ENCODE measurements around the gene TMEM120B.

The TMEM120B gene

DNA sequence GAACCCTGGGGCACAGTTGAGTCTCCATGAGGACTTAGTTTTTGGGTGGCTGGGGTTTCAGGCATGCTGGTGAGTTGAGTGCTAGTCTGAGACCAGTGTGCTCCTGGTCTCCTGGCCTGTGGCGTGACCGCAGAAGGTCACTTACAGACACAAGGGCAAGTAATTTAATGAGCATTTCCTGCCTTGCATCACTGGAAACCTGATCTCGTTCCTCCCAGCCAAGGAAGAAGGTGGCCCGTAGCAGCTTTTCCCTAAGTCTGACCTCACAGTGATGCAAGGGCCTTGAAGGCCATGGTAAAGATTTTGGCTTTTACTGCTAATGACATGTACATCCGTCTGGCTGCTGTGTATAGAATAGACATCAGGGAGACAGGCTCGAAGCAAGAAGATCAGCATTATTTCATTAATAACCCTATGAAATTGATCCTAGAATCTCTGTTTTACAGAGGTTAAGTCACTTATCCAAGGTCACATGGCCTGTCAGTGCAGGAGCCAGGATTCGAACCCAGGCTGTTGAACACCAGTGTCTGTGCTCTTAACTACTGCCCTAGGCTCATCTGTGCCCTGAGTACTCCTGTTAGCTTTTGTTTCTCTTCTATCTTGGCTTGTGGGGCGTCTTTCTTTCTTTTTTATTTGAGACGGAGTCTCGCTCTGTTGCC, 4.6 kb downstream of the TMEM120B start (continued):
- TF ChIP-seq ZBTB21 (tag by site-specific recombination; IDR thresholded peaks at IDR 0.05), result peak; percentile 90
- peak; percentile 65 for TF ChIP-seq GLIS1 (tag by site-specific recombination; IDR thresholded peaks at IDR 0.05)
- 0 out of 2 replicates have a peak, but pooled peaks have one; percentile 46 for TF ChIP-seq GLI4 (tag by site-specific recombination; IDR thresholded peaks at IDR 0.05)
- TF ChIP-seq IKZF3 (tag by site-specific recombination; IDR thresholded peaks at IDR 0.05), result peak; percentile 74
- TF ChIP-seq ZNF558 (tag by site-specific recombination; IDR thresholded peaks at IDR 0.05), result 0 out of 2 replicates have a peak, but pooled peaks have one; percentile 49
- TF ChIP-seq PRDM1 (tag by site-specific recombination; IDR thresholded peaks at IDR 0.05), result peak; percentile 77
- peak; percentile 67 for TF ChIP-seq FEZF1 (tag by site-specific recombination; IDR thresholded peaks at IDR 0.05)
- TF ChIP-seq ZNF600 (tag by site-specific recombination; IDR thresholded peaks at IDR 0.05), result 0 out of 2 replicates have a peak, but pooled peaks have one; percentile 31
- TF ChIP-seq, protein P1, sequence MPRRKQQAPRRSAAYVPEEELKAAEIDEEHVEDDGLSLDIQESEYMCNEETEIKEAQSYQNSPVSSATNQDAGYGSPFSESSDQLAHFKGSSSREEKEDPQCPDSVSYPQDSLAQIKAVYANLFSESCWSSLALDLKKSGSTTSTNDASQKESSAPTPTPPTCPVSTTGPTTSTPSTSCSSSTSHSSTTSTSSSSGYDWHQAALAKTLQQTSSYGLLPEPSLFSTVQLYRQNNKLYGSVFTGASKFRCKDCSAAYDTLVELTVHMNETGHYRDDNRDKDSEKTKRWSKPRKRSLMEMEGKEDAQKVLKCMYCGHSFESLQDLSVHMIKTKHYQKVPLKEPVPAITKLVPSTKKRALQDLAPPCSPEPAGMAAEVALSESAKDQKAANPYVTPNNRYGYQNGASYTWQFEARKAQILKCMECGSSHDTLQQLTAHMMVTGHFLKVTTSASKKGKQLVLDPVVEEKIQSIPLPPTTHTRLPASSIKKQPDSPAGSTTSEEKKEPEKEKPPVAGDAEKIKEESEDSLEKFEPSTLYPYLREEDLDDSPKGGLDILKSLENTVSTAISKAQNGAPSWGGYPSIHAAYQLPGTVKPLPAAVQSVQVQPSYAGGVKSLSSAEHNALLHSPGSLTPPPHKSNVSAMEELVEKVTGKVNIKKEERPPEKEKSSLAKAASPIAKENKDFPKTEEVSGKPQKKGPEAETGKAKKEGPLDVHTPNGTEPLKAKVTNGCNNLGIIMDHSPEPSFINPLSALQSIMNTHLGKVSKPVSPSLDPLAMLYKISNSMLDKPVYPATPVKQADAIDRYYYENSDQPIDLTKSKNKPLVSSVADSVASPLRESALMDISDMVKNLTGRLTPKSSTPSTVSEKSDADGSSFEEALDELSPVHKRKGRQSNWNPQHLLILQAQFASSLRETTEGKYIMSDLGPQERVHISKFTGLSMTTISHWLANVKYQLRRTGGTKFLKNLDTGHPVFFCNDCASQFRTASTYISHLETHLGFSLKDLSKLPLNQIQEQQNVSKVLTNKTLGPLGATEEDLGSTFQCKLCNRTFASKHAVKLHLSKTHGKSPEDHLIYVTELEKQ (tag by site-specific recombination; IDR thresholded peaks at IDR 0.05; ENCODE audit: borderline replicate concordance), result peak; percentile 14; the same call in 1 of the 2 replicates
- TF ChIP-seq HIC1 (tag by site-specific recombination; IDR thresholded peaks at IDR 0.05), result peak; percentile 93
- TF ChIP-seq ZNF174 (tag by site-specific recombination; IDR thresholded peaks at IDR 0.05), result no peak
- TF ChIP-seq ZNF324 (tag by site-specific recombination; IDR thresholded peaks at IDR 0.05), result 0 out of 2 replicates have a peak, but pooled peaks have one; percentile 21
- no peak for TF ChIP-seq MEIS1 (CRISPR knock-in tag; IDR thresholded peaks at IDR 0.05; ENCODE audit: borderline replicate concordance)
- TF ChIP-seq ZXDB (tag by site-specific recombination; IDR thresholded peaks at IDR 0.05), result 0 out of 2 replicates have a peak, but pooled peaks have one; percentile 38

DNA sequence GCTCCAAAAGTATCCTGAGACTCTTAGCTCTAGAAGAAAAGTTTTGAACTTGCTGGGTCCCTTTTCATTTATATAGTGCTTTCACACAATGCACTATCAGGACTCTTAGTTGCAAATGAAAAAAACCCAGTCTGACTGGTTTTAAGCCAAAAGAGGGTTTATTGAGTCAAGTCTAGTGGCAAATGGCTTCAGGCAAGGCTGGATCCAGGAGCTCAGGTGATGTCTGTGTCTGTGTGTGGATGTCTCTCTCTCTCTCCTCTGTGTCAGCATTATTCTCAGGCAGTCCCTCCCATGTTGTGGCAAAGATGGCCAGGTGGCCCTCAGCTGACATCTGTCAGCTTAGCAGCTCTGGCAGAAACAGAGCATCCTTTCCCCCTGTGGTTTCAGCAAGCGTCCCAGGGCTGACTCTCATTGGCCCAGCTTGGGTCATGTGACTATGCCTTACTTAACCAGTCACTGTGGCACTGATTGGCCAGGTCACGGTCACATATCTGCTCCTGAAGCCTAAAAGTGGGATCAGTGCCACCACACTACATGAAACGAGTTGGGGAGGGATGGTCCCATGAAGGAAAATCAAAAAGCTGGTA, 6.2 kb downstream of the TMEM120B start:
- Histone ChIP-seq H3K4me1 (ENCODE audit: control insufficient read depth, insufficient read depth, low read length) (no peaks in the 10 kb centered on the region), H3K9me3 (ENCODE audit: control insufficient read depth, insufficient read depth, low read depth, low read length) (no peaks in the 10 kb centered on the region), H3K27ac (ENCODE audit: extremely low read depth, low read depth, low read length) (no peak overlapping the region), H3K4me3 (ENCODE audit: low read depth, low read length) (no peak overlapping the region), H3K36me3 (ENCODE audit: control insufficient read depth in 2 of 2, insufficient read depth in 1 of 2, low read length in 2 of 2) (peaks cover 0 to 7% of the 10 kb centered on the region in 2 experiments; a peak in 2 of 3 replicates)
- ChIA-PET CTCF (interaction anchor here (0.8 to 2.2 kb wide), 5 partner anchors 23 to 166 kb away, joined by 3 to 11 read pairs (median 4); no protein-coding TSS in a partner anchor), POLR2A (interaction anchor here (1.1 to 1.5 kb wide), 2 partner anchors 25 to 76 kb away, joined by 3 to 4 read pairs; no protein-coding TSS in a partner anchor)
- TF ChIP-seq FEZF1 (tag by site-specific recombination; IDR thresholded peaks at IDR 0.05), result peak; percentile 44; the same call in 1 of the 2 replicates
- no peak for TF ChIP-seq ZNF473 (tag by site-specific recombination; IDR thresholded peaks at IDR 0.05)

DNA sequence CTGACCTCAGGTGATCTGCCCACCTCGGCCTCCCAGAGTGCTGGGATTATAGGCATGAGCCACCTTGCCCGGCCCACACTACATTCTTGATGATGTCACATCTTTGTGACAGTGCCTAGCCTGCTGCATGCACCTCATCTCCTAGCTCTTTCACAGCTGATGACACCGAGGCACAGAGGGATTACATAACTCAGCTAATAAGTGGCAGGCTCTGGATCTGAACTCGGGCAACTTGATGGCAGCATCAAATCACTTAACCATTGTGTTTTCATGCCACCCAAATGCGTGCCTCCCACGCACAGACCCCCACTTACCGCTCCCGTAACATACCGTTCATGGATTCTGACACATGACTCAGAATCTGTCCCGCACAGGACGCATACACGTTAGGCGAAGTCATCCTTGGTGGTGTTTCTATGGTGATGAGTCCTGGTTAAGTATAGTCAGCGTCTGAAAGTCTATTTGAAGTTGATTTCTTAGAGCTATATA, 7.4 kb downstream of the TMEM120B start:
- POLR2A ChIA-PET, result interaction anchor here (0.5 to 1.3 kb wide), 8 partner anchors 23 to 708 kb away, joined by 3 to 5 read pairs (median 3); partner anchors contain the start of gene PSMD9
- peaks cover 0 to 7% of the 10 kb centered on the region in 2 experiments; a peak in 2 of 3 replicates for H3K36me3 ChIP-seq (ENCODE audit: control insufficient read depth in 2 of 2, insufficient read depth in 1 of 2, low read length in 2 of 2)
- H3K4me1 ChIP-seq (ENCODE audit: control insufficient read depth, insufficient read depth, low read length), result no peaks in the 10 kb centered on the region
- no peak overlapping the region for H3K27ac ChIP-seq (ENCODE audit: extremely low read depth, low read depth, low read length)
- no peak overlapping the region for H3K4me3 ChIP-seq (ENCODE audit: low read depth, low read length)
- no peaks in the 10 kb centered on the region for H3K9me3 ChIP-seq (ENCODE audit: control insufficient read depth, insufficient read depth, low read depth, low read length)
- CTCF ChIA-PET, result interaction anchor here (0.7 to 2.2 kb wide), 6 partner anchors 27 to 74 kb away, joined by 3 to 11 read pairs (median 4); partner anchors contain the start of gene RHOF
- TF ChIP-seq ZBTB17 (tag by site-specific recombination; IDR thresholded peaks at IDR 0.05) (peak; percentile 86), ZNF837 (tag by site-specific recombination; IDR thresholded peaks at IDR 0.05) (no peak), MYNN (tag by site-specific recombination; IDR thresholded peaks at IDR 0.05; ENCODE audit: borderline replicate concordance) (peak; percentile 24; the same call in 1 of the 2 replicates), ZEB2 (tag by site-specific recombination; IDR thresholded peaks at IDR 0.05) (peak; percentile 96), PRDM2 (tag by site-specific recombination; IDR thresholded peaks at IDR 0.05; ENCODE audit: borderline replicate concordance) (no peak)

Data from HEK293 (cell line).